Breast epithelium (tissue), 4 donors: ENCODE measurements around the gene LYVE1. TPM values are rescaled to one million over a fixed set of nuclear protein-coding genes. Genes with fewer than 3 reads are reported as not detected.
"Not testable (repeated sequence)": the region's sequence is repeated elsewhere in the genome, so short reads cannot be mapped to it uniquely, and the experiment has no call there.

Source experiments
- DNase-seq, 2 donors: peaks; one replicate each; pipeline ENCODE4 v3.0.0-alpha.2; 2019; ENCODE audit warnings: low spot score in 2 of 2
- H3K27ac ChIP-seq, 2 donors: fragments of 200-600 bp; sonication (generic) in 1 of 2; one replicate each; pipeline ENCODE4 v1.5.1; 2016 to 2019; ENCODE audit warnings: mild to moderate bottlenecking in 1 of 2
- H3K27me3 ChIP-seq, 2 donors: fragments of 200-600 bp; sonication (generic) in 1 of 2; one replicate each; pipeline versions ENCODE4 v1.5.1 to v1.6.0; 2017 to 2019; ENCODE audit warnings: control low read depth in 1 of 2, mild to moderate bottlenecking in 1 of 2
- H3K36me3 ChIP-seq: fragments of 200-600 bp; one replicate; pipeline ENCODE4 v1.5.1; 2019
- H3K4me1 ChIP-seq, 2 donors: fragments of 200-600 bp; sonication (generic); one replicate each; pipeline ENCODE4 v1.5.1; 2016 to 2019; ENCODE audit warnings: control low read depth in 1 of 2
- H3K4me3 ChIP-seq, 3 donors: fragments of 200-600 bp; sonication (generic); 1 replicate in 2 of 3; 2 replicates in 1 of 3; pipeline ENCODE4 v1.5.1; 2016 to 2019; ENCODE audit warnings: mild to moderate bottlenecking in 3 of 3, moderate library complexity in 2 of 3
- H3K9me3 ChIP-seq, 2 donors: fragments of 200-600 bp; sonication (generic) in 1 of 2; one replicate each; pipeline ENCODE4 v1.5.1; 2016 to 2019; ENCODE audit warnings: control low read depth in 1 of 2
- POLR2A ChIP-seq: fragments of 450-650 bp; IDR thresholded peaks from one replicate; pipeline ENCODE4 v1.6.1; 2016; ENCODE audit warnings: antibody characterized with exemption, mild to moderate bottlenecking, moderate library complexity
- POLR2AphosphoS5 ChIP-seq, 3 donors: sonication (generic); formaldehyde crosslinking; IDR thresholded peaks; one replicate each; pipeline ENCODE4 v1.6.1; 2017; ENCODE audit warnings: antibody characterized with exemption in 3 of 3
- intact Hi-C: fragments of 100-400 bp; cut with DNase I; formaldehyde crosslinking; loops from one replicate; pipeline ENCODE4 v1.15.1; 2023; ENCODE audit warnings: low total_unique reads
- total RNA-seq, 3 donors: library from RNA; depleted of rRNA; stranded (reverse); fragments of >200 nt; gene quantifications; one replicate each; pipeline ENCODE4 v1.1.0, GENCODE V29; 2016
- TF ChIP-seq, protein P1 (sequence below), 3 donors: fragments of 450-650 bp; IDR thresholded peaks; one replicate each; pipeline ENCODE4 v1.5.1; 2016 to 2017; ENCODE audit warnings: antibody characterized with exemption in 3 of 3, mild to moderate bottlenecking in 3 of 3, moderate library complexity in 3 of 3

The LYVE1 gene
- total RNA-seq, 3 donors from 2014 or later, result 39.2 to 218 (median 51.8) TPM

DNA sequence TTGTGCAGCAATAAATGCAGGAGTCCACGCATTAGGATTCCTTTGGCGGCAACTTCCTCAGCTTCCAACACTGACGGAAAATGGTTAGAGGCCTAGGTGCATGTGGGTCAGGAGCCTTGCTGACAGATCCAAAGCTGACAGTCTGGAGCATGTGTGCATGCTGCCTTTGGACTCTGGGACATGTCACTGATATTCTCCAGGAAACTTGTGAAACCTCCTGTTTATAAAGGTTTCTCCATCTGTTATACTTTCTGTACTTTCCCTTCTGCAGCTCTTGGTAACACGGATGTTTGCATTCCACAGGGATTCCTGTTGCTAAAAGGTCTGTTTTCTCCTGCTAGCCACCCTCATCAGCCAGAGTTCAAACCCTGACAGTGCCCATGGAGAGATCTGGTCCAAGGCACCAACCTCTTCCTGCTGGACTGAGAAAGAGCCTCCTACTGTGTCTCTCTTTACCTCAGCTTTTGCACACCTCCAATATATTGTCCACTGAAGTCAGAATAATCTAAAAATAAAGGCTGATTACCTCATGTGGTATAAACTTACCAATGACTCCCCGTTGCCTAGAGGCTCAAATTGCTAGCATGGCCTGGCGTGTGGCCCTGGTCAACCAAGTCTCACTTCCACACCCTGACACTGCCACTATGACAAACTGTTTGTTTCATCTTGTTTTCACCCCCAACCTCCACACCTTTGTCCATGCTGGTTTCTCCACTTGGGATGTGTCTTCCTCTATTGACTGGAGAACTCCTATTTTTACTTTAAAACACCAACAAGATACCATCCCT is 31.1 kb upstream of the LYVE1 start:
- intact Hi-C loops, result no loop called here

DNA sequence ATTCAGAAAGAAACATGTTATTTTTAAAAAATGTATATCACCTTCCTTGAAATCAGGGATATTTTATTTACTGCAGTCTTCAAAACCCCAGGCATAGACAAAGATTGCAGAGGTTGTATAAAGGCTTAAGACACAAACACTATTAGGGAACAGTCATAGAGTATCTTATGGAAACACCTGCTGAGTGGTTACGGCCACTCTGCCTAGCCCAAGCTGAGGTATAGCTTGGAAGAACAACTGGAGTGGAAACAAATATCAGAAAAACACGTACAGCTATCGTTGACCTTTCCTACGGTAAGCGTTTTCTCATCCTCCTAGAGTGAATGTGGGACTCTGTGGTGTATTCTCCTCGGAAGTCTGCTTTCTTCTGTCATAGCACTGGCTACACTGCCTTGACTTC is 30.4 kb upstream of the LYVE1 start:
- intact Hi-C loops, result no loop called here
- Histone ChIP-seq H3K27me3 (no peaks in the 10 kb centered on the region), H3K4me3 (no peak overlapping the region), H3K27ac (no peak overlapping the region), H3K36me3 (no peaks in the 10 kb centered on the region), H3K9me3 (no peaks in the 10 kb centered on the region), H3K4me1 (no peaks in the 10 kb centered on the region)
- TF ChIP-seq, protein P1, sequence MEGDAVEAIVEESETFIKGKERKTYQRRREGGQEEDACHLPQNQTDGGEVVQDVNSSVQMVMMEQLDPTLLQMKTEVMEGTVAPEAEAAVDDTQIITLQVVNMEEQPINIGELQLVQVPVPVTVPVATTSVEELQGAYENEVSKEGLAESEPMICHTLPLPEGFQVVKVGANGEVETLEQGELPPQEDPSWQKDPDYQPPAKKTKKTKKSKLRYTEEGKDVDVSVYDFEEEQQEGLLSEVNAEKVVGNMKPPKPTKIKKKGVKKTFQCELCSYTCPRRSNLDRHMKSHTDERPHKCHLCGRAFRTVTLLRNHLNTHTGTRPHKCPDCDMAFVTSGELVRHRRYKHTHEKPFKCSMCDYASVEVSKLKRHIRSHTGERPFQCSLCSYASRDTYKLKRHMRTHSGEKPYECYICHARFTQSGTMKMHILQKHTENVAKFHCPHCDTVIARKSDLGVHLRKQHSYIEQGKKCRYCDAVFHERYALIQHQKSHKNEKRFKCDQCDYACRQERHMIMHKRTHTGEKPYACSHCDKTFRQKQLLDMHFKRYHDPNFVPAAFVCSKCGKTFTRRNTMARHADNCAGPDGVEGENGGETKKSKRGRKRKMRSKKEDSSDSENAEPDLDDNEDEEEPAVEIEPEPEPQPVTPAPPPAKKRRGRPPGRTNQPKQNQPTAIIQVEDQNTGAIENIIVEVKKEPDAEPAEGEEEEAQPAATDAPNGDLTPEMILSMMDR (IDR thresholded peaks at IDR 0.05), result no peak
- no peak for TF ChIP-seq POLR2A
- no peak for TF ChIP-seq POLR2AphosphoS5 (IDR thresholded peaks at IDR 0.05)
- DNase-seq, result no peak

More for the DNA sequence above, 31.1 kb upstream of the LYVE1 start:
- Histone ChIP-seq H3K36me3 (no peaks in the 10 kb centered on the region), H3K27me3 (no peaks in the 10 kb centered on the region), H3K4me1 (no peaks in the 10 kb centered on the region), H3K9me3 (no peaks in the 10 kb centered on the region), H3K4me3 (no peak overlapping the region), H3K27ac (no peak overlapping the region)
- DNase-seq, result no peak
- TF ChIP-seq POLR2AphosphoS5 (IDR thresholded peaks at IDR 0.05), result no peak

DNA sequence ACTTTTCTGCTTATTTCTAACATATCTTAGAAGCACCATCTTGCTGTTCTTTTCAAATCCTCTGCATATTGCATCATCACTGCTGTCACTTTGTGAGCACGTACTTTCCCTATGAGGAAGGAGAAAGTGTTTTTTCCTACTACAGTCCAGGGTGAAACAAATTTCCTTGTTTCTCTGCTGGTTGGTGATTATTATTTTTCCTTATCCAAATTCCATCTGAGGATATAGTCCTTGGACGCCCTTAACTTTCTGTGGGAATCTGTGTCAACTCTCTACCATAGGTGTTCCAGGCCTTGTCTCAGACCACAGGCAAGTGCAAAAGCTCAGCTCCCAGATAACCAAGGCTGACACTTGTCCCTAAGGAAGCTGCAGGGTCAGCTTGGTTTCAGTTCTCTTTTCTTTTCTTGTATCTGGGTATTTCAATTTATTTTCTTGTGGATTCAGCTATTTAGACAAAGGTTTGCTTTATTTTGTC is 29.4 kb upstream of the LYVE1 start:
- Histone ChIP-seq H3K9me3 (no peaks in the 10 kb centered on the region), H3K4me3 (no peak overlapping the region), H3K36me3 (no peaks in the 10 kb centered on the region), H3K27ac (peak overlapping the region in 1 of 2 donors; percentile 48), H3K4me1 (no peaks in the 10 kb centered on the region), H3K27me3 (no peaks in the 10 kb centered on the region)
- TF ChIP-seq POLR2A (no peak), POLR2AphosphoS5 (IDR thresholded peaks at IDR 0.05) (no peak)
- TF ChIP-seq, protein P1 (IDR thresholded peaks at IDR 0.05), result no peak
- intact Hi-C loops, result no loop called here
- DNase-seq, result no peak

DNA sequence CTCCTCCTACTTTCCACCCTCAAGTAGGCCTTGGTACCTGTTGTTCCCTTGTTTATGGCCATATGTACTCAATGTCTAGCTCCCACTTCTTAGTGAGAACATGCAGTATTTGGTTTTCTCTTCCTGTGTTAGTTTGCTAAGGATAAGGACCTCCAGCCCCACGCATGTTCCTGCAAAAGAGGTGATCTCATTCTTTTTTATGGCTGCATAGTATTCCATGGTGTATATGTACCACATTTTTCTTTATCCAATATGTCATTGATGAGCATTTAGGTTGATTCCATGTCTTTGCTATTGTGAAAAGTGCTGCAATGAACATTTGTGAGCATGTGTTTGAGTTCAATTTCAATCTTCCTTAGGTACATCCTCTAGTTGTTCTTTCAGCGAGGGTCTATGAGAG is 27.4 kb upstream of the LYVE1 start:
- H3K27me3 ChIP-seq, H3K36me3 ChIP-seq, intact Hi-C loops, H3K9me3 ChIP-seq, H3K27ac ChIP-seq, H3K4me1 ChIP-seq, H3K4me3 ChIP-seq, DNase-seq: not testable (repeated sequence)

DNA sequence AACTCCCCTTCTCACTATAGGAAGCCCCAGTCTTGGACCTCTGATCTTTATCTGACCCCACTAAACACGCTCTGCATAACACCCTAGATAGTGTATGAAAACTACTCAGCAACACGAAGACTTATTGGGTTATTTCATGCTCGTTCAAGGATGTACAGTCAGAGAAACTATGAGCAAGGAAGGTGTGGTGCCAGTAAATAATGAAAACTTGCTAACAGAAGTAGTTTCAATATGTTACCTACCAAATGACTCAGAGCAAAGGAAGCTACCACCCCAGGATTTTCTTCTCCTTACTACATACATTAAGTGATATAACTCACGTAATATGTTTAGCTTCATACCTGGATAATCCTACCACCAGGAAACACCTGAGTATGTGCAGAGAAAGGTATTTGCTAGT is 25.9 kb upstream of the LYVE1 start:
- intact Hi-C loops, result no loop called here
- H3K27ac ChIP-seq, result no peak overlapping the region
- no peaks in the 10 kb centered on the region for H3K4me1 ChIP-seq
- TF ChIP-seq POLR2A, result no peak
- TF ChIP-seq POLR2AphosphoS5 (IDR thresholded peaks at IDR 0.05), result no peak
- TF ChIP-seq, protein P1 (IDR thresholded peaks at IDR 0.05), result no peak
- no peaks in the 10 kb centered on the region for H3K36me3 ChIP-seq
- no peaks in the 10 kb centered on the region for H3K27me3 ChIP-seq
- DNase-seq, result no peak
- no peak overlapping the region for H3K4me3 ChIP-seq
- H3K9me3 ChIP-seq, result no peaks in the 10 kb centered on the region

DNA sequence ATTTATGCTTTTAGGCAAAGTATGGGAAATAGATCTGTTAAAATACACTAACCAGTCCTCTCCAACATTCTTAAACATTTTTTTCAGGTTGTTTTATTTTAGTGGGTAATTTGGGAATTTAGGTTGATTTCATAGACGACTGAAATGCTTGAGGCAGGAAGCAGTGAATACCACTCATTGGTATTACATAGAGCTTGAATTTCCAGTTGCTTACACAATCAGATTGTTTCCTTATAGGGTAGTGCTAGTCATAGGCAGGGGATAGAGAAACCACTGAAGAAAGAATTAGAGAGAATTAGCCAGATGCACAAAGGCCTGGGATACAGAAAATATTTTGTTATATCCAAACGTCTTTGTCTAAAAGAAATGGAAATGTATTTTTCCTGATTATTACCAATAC is 23.9 kb upstream of the LYVE1 start:
- no peaks in the 10 kb centered on the region for H3K4me1 ChIP-seq
- H3K9me3 ChIP-seq, result no peaks in the 10 kb centered on the region
- intact Hi-C loops, result no loop called here
- H3K4me3 ChIP-seq, result no peak overlapping the region
- H3K27ac ChIP-seq, result peak overlapping the region; percentile 45 to 58
- TF ChIP-seq POLR2AphosphoS5 (IDR thresholded peaks at IDR 0.05), result no peak
- no peak for TF ChIP-seq POLR2A
- TF ChIP-seq, protein P1 (IDR thresholded peaks at IDR 0.05), result no peak
- H3K36me3 ChIP-seq, result no peaks in the 10 kb centered on the region
- H3K27me3 ChIP-seq, result no peaks in the 10 kb centered on the region
- no peak for DNase-seq
